ENCODE measurements around the gene NDUFAB1. TPM values are rescaled to one million over a fixed set of nuclear protein-coding genes. Genes with fewer than 3 reads are reported as not detected.
A peak's percentile ranks its signal among the peaks of the same experiment; 100 is the strongest.
"Not testable (repeated sequence)": the region's sequence is repeated elsewhere in the genome, so short reads cannot be mapped to it uniquely, and the experiment has no call there.

NDUFAB1 gene
- total RNA-seq, 2 experiments from 2014 or later: 152 to 153 TPM

DNA sequence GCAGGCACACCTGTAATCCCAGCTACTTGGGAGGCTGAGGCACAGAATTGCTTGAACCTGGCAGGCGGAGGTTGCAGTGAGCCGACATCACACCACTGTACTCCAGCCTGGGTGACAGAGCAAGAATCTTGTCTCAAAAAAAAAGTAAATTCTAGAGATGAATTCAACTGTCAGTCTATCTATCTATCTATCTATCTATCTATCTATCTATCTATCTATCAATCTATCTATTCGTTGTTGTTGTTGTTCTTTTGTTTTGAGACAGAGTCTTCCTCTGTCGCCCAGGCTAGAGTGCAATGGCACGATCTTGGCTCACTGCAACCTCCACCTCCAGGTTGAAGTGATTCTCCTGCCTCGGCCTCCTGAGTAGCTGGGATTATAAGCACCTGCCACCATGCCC, 14.8 kb upstream of the NDUFAB1 start:
- H3K27ac Mint-ChIP-seq; H3K27me3 Mint-ChIP-seq; H3K9me3 Mint-ChIP-seq; CTCF ChIA-PET; H3K4me1 Mint-ChIP-seq (ENCODE audit: low read depth); intact Hi-C loops (cut with micrococcal nuclease); H3K4me3 Mint-ChIP-seq; POLR2A ChIA-PET; DNase-seq: not testable (repeated sequence)
- H3K36me3 Mint-ChIP-seq: peaks cover 17% of the 10 kb centered on the region

DNA sequence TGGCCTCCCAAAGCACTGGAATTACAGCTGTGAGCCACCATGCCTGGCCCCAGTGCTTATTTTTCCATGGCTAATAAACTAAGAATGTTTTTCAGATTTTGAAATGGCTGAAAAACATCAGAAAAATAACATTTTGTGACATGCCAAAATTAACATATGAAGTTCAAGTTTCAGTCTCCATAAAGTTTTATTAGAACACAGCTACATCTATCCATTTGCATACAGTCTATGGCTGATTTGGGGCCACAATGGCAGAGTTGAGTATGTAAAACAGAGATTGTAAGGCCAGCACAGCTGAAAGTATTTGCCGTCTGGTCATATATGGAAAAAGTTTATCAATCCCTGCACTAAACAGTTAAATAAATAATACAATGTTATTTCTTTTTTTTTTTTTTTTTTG, 13.8 kb upstream of the NDUFAB1 start:
- H3K4me3 Mint-ChIP-seq: no peak overlapping the region
- ChIA-PET CTCF (interaction anchor here (2.0 kb wide), 1 partner anchor 13 kb away, joined by 8 read pairs; the partner anchor contains the start of gene NDUFAB1), POLR2A (no interaction called here)
- no peaks in the 10 kb centered on the region for H3K9me3 Mint-ChIP-seq
- no peaks in the 10 kb centered on the region for H3K27me3 Mint-ChIP-seq
- intact Hi-C loops (cut with micrococcal nuclease): no loop called here
- H3K27ac Mint-ChIP-seq: no peak overlapping the region
- no peak for DNase-seq
- H3K4me1 Mint-ChIP-seq (ENCODE audit: low read depth): no peaks in the 10 kb centered on the region
- H3K36me3 Mint-ChIP-seq: peaks cover 21% of the 10 kb centered on the region

DNA sequence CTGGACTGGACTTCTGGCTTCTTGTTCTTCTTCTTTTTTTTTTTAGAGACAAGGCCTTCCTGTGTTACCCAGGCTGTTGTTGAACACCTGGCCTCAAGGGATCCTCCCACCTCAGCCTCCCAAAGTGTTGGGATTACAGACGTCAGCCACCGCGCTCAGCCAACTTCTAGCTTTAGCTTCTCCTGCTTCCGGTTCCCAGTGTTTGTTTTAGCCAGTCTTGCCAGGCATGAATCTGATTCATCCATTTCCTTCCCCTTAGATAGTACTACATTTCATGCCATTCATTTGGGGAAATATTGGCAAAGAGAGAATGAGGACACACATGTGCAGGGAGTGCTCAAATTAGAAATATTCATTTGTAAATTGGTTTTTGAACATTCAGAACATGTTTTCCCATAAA, 12.1 kb upstream of the NDUFAB1 start:
- CTCF ChIA-PET: no interaction called here
- no peaks in the 10 kb centered on the region for H3K4me1 Mint-ChIP-seq (ENCODE audit: low read depth)
- intact Hi-C loops (cut with micrococcal nuclease): no loop called here
- no peak overlapping the region for H3K4me3 Mint-ChIP-seq
- DNase-seq: no peak
- peaks cover 22% of the 10 kb centered on the region for H3K36me3 Mint-ChIP-seq
- no peaks in the 10 kb centered on the region for H3K27me3 Mint-ChIP-seq
- POLR2A ChIA-PET: no interaction called here
- H3K9me3 Mint-ChIP-seq: no peaks in the 10 kb centered on the region
- no peak overlapping the region for H3K27ac Mint-ChIP-seq

DNA sequence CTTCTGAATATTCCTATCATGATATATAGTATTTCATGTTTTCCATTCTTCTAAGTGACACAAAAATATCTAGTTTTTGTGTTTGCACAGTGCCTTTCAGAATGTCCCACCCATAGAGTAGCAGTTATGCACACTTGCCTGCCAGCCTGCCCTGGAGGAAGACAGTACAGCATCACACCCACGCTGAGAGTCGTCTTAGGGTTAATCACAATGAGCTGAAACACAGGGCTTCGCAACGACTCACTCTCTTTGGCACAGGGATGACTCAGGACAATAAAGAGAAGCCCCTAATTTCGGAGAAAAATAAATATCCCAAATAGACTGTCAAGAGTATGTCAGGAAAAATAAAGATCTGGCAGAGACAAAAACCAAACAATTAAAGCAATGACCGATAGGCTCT, 11.6 kb upstream of the NDUFAB1 start:
- POLR2A ChIA-PET: no interaction called here
- H3K27me3 Mint-ChIP-seq: no peaks in the 10 kb centered on the region
- no peak overlapping the region for H3K4me3 Mint-ChIP-seq
- H3K9me3 Mint-ChIP-seq: no peaks in the 10 kb centered on the region
- H3K4me1 Mint-ChIP-seq (ENCODE audit: low read depth): no peaks in the 10 kb centered on the region
- DNase-seq: no peak
- H3K36me3 Mint-ChIP-seq: peaks cover 23% of the 10 kb centered on the region
- H3K27ac Mint-ChIP-seq: no peak overlapping the region
- intact Hi-C loops (cut with micrococcal nuclease): no loop called here
- CTCF ChIA-PET: no interaction called here

DNA sequence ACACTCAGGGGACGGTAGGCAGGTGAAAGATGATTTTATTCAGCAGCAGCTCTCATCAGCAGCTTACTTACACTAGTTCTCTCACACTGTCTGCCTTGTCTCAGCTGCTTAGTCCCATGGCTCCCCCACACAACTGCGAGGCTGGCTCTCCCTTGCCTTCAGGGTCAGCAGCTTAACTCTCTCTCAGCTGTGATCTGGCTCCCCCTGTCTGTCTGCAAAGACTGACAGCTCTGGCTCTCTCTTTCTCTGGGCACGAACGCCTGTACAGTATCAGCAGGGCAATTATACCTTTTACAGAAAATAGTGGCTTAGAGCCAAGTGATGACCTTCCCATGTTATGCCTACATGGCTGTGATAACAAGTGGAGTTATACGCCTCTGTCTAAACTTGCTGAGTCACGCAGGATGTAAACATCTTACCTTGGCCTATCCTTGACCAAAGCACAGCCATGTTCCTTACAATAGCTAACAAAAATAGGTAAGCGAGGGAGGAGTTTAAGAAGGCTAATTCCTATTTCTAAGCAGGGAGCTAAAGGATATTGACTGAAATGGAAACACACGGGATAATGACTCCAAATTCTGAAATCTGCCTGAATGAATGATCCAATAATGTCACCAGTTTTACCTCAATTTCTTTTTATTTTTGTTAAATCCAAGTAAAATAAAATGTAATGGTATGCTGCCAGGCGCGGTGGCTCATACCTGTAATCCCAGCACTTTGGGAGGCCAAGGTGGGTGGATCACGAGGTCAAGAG, 1.1 kb upstream of the NDUFAB1 start:
- intact Hi-C loops (cut with micrococcal nuclease): loop anchor here (2.0 to 5.0 kb wide), 2 partner anchors 95 to 144 kb away; partner anchors contain the start of gene COG7
- peak overlapping the region; percentile 36 for H3K27ac Mint-ChIP-seq
- H3K9me3 Mint-ChIP-seq: no peaks in the 10 kb centered on the region
- H3K36me3 Mint-ChIP-seq: peaks cover 6% of the 10 kb centered on the region
- ChIA-PET CTCF (interaction anchor here (0.7 to 2.1 kb wide), 19 partner anchors 9 to 161 kb away, joined by 3 to 13 read pairs (median 3); partner anchors contain the start of genes EARS2 and UBFD1), POLR2A (no interaction called here)
- H3K4me3 Mint-ChIP-seq: peak overlapping the region; percentile 23
- H3K27me3 Mint-ChIP-seq: no peaks in the 10 kb centered on the region
- DNase-seq: peak; percentile 38
- H3K4me1 Mint-ChIP-seq (ENCODE audit: low read depth): peaks cover 28% of the 10 kb centered on the region

DNA sequence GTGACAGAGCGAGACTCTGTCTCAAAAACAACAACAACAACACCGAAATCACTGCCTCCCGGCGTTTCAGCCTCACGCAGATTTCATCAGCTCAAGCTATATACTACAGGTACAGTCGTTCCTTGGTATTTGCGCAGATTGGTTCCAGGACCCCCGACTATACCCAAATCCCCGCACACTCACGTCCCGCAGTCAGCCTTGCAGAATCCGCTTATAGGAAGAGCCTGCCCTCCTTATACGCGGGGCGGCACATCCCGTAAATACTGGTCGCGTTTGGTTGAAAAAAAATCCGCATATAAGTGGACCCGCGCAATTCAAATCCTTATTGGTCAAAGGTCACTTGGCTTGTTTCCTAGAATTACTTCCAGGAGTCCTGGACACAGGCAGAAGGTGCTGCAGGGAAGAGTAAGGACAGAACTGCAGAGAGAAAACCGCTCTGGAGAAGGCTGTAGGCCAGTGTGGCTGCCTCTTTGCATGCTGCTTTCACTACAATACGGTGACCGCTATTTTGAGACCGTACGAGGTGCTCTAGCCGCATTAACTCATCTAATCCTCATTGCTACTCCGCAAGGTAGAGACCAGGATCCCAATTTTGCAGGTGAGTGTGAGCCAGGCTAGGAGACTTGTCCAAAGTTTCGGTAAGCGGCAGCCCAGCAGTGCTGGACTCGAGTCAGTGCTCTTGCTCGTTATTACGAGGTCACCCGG, 718 bp downstream of the NDUFAB1 start:
- H3K36me3 Mint-ChIP-seq: peaks cover 16% of the 10 kb centered on the region
- CTCF ChIA-PET: interaction anchor here (1.6 kb wide), 1 partner anchor 13 kb away, joined by 3 read pairs; no protein-coding TSS in a partner anchor
- intact Hi-C loops (cut with micrococcal nuclease): loop anchor here (5.0 kb wide), 1 partner anchor 93 kb away; no protein-coding TSS in a partner anchor
- H3K4me1 Mint-ChIP-seq (ENCODE audit: low read depth): peaks cover 35% of the 10 kb centered on the region
- H3K4me3 Mint-ChIP-seq: peak overlapping the region; percentile 81
- H3K27me3 Mint-ChIP-seq: no peaks in the 10 kb centered on the region
- no peaks in the 10 kb centered on the region for H3K9me3 Mint-ChIP-seq
- peak overlapping the region; percentile 58 for H3K27ac Mint-ChIP-seq
- DNase-seq: no peak
- POLR2A ChIA-PET: no interaction called here

DNA sequence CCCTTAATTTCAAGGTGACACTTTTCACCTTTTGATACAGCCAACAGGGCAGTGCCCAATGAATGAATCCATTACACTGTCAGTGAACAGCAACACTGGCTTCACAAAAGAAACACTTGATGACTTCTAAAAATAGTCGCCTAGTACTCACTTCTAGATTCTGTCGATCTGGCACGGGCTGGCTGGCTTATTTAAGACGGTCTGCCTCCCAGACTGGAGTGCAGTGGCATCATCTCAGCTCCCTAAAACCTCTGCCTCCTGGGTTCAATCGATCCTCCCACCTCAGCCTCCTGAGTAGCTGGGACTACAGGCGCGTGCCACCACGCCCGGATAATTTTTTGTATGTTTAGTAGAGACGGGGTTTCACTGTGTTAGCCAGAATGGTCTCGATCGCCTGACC, 1.9 kb downstream of the NDUFAB1 start:
- POLR2A ChIA-PET: no interaction called here
- no peaks in the 10 kb centered on the region for H3K9me3 Mint-ChIP-seq
- CTCF ChIA-PET: no interaction called here

DNA sequence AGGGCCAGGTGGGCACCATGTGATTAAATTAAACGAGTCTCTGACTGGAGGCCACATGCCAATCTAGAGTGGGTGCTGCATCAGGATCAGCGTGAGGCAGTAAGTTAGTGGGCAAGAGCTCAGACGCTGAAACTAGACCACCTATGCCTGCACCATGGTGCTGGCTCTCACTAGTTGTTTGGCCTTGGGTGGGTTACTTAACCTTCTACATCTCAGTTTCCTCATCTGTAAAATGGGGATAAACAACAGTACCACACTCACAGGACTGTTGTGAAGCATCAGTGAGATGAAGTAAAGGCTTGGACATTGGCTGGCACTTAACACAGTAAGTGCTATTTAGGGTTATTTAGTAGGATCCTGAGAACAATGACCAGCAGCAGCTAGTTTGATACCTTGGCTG, 5.9 kb downstream of the NDUFAB1 start:
- no peak for DNase-seq
- intact Hi-C loops (cut with micrococcal nuclease): no loop called here
- H3K4me1 Mint-ChIP-seq (ENCODE audit: low read depth): peaks cover 25% of the 10 kb centered on the region
- H3K9me3 Mint-ChIP-seq: no peaks in the 10 kb centered on the region
- ChIA-PET CTCF (no interaction called here), POLR2A (no interaction called here)
- no peaks in the 10 kb centered on the region for H3K27me3 Mint-ChIP-seq
- peaks cover 26% of the 10 kb centered on the region for H3K36me3 Mint-ChIP-seq
- no peak overlapping the region for H3K27ac Mint-ChIP-seq
- H3K4me3 Mint-ChIP-seq: no peak overlapping the region

More for the DNA sequence above, 1.9 kb downstream of the NDUFAB1 start:
- Mint-ChIP-seq H3K36me3 (peaks cover 23% of the 10 kb centered on the region), H3K27ac (no peak overlapping the region), H3K4me1 (ENCODE audit: low read depth) (peaks cover 35% of the 10 kb centered on the region), H3K4me3 (no peak overlapping the region), H3K27me3 (no peaks in the 10 kb centered on the region)
- DNase-seq: no peak
- intact Hi-C loops (cut with micrococcal nuclease): no loop called here

DNA sequence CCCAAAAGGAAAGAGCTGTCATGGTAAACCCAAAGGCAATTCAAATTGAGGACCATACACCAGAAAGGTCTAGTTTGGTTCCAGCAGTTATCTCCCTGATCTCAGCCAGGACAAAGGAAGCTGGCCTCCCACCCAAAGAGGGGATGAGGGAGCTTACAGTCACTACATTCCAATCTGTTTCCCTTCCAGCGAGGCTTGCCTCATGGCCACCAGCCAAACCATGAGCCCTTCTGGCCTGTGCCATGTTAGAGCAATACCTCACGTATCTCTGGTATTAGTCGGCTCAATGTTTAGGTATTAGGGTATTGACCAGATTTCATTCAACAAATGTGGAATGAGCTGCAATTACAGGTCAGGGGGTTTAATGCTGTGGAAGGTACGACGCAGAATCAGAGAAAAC, 8.4 kb downstream of the NDUFAB1 start:
- intact Hi-C loops (cut with micrococcal nuclease): no loop called here
- DNase-seq: no peak
- Mint-ChIP-seq H3K4me3 (no peak overlapping the region), H3K9me3 (no peaks in the 10 kb centered on the region), H3K4me1 (ENCODE audit: low read depth) (peaks cover 12% of the 10 kb centered on the region), H3K27ac (no peak overlapping the region), H3K27me3 (no peaks in the 10 kb centered on the region), H3K36me3 (peaks cover 27% of the 10 kb centered on the region)
- ChIA-PET CTCF (no interaction called here), POLR2A (no interaction called here)

DNA sequence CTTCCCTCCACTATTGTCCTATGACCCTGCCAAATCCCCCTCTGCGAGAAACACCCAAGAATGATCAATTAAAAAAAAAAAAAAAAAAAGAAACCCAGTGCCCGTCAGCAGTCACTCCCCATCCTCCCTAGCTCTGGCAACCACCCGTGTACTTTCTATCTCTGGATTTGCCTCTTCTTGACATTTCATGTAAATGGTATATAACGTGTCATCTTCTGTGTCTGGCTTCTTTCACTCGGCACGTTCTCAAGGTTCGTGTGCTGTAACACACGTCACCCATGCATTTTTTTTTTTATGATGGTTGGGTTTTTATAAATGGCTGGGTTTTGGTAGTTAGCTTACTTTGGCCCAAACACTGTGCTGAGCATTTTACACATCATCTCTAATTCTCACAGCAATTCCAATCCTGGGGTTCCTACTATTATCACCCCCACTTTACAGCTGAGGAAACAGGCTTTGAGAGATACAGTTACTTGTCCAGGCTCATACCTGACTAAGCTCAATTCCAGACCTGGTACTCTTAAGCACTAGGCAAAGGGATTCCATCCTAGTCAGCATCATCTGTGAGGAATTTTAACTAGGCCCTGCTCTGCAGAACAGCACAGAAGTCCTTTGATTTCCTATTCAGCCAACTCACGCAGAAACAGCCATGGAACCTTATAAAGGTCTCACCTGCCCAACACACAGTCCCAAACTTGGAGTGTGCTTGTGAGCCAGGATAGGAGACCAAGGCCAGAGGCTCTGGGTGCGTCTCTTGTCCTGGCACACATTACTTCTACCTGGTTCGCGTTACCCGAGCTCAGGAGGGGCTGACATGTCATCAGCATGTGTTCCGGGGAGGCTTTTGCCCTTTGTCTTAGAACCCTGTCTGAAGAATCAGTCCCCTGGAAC, 11.7 kb downstream of the NDUFAB1 start:
- Mint-ChIP-seq H3K4me3 (no peak overlapping the region), H3K9me3 (no peaks in the 10 kb centered on the region), H3K4me1 (ENCODE audit: low read depth) (no peaks in the 10 kb centered on the region), H3K27ac (no peak overlapping the region), H3K36me3 (peaks cover 20% of the 10 kb centered on the region), H3K27me3 (no peaks in the 10 kb centered on the region)
- DNase-seq: no peak
- intact Hi-C loops (cut with micrococcal nuclease): no loop called here
- ChIA-PET POLR2A (no interaction called here), CTCF (interaction anchor here (1.0 kb wide), 1 partner anchor 12 kb away, joined by 3 read pairs; no protein-coding TSS in a partner anchor)

DNA sequence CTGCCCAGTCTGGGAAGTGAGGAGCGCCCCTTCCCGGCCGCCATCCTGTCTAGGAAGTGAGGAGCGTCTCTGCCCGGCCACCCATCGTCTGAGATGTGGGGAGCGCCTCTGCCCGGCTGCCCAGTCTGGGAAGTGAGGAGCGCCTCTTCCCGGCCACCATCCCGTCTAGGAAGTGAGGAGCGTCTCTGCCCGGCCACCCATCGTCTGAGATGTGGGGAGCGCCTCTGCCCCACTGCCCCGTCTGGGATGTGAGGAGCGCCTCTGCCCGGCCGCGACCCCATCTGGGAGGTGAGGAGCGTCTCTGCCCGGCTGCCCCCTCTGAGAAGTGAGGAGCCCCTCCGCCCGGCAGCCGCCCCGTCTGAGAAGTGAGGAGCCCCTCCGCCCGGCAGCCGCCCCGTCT, 12.8 kb downstream of the NDUFAB1 start:
- H3K9me3 Mint-ChIP-seq; H3K4me1 Mint-ChIP-seq (ENCODE audit: low read depth); H3K27ac Mint-ChIP-seq; intact Hi-C loops (cut with micrococcal nuclease); DNase-seq; H3K4me3 Mint-ChIP-seq; H3K27me3 Mint-ChIP-seq: not testable (repeated sequence)
- peaks cover 23% of the 10 kb centered on the region for H3K36me3 Mint-ChIP-seq
- POLR2A ChIA-PET: interaction anchor here (0.9 kb wide), 1 partner anchor 9 kb away, joined by 4 read pairs; no protein-coding TSS in a partner anchor
- CTCF ChIA-PET: interaction anchor here (1.0 kb wide), 1 partner anchor 14 kb away, joined by 3 read pairs; no protein-coding TSS in a partner anchor

DNA sequence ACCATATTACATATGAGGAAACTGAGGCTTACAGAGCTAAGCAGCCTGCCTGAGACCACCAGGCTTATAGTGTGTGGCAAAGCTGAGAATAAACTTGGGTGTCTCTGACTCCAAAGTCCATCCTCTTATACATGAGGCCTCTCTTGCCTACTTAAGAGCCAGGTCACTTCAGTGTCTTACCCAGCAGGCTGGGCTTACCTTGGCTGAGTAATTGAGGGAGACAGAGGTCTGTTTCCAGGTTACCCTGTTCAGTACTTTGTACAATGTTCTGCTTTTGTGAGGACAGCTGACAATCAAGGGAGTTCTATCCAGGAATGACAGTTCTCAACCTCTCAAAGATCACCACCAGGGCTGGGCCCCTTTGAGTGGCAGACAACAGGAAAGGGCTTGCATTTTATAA, 14.4 kb downstream of the NDUFAB1 start:
- intact Hi-C loops (cut with micrococcal nuclease): no loop called here
- CTCF ChIA-PET: interaction anchor here (1.2 kb wide), 1 partner anchor 14 kb away, joined by 3 read pairs; the partner anchor contains the start of gene NDUFAB1
- POLR2A ChIA-PET: no interaction called here
- Mint-ChIP-seq H3K36me3 (peaks cover 22% of the 10 kb centered on the region), H3K4me3 (no peak overlapping the region), H3K4me1 (ENCODE audit: low read depth) (no peaks in the 10 kb centered on the region), H3K27me3 (no peaks in the 10 kb centered on the region), H3K27ac (no peak overlapping the region), H3K9me3 (no peaks in the 10 kb centered on the region)
- no peak for DNase-seq
